NOMO-1 treated with DMSO at 0.1 percent for 48 hours (cell line): ENCODE results near the gene RRBP1.

Experiments used
- DNase-seq: peaks from one replicate; lab custom pipeline; 2025; ENCODE audit not compliant: unreplicated experiment; lab: John Stamatoyannopoulos, UW

The RRBP1 gene

GRCh38 chr20:17622086-17622850 is 59.8 kb downstream of the RRBP1 start:
- DNase-seq: no peak

- DNase-seq: no peak
Measured at GRCh38 chr20:17621229-17621968, 60.6 kb downstream of the RRBP1 start.

- no peak for DNase-seq
Measured at GRCh38 chr20:17620371-17621228, 61.4 kb downstream of the RRBP1 start.

GRCh38 chr20:17619351-17620093 is 62.5 kb downstream of the RRBP1 start:
- no peak for DNase-seq

GRCh38 chr20:17618673-17619013 is 63.4 kb downstream of the RRBP1 start:
- no peak for DNase-seq

- DNase-seq: no peak
Measured at GRCh38 chr20:17617868-17618672, 64.0 kb downstream of the RRBP1 start.

GRCh38 chr20:17617212-17617867 is 64.7 kb downstream of the RRBP1 start:
- DNase-seq: no peak

GRCh38 chr20:17616480-17617211 is 65.4 kb downstream of the RRBP1 start:
- no peak for DNase-seq

- no peak for DNase-seq
Measured at GRCh38 chr20:17615645-17616479, 66.2 kb downstream of the RRBP1 start.

- no peak for DNase-seq
Measured at GRCh38 chr20:17614812-17615644, 67.0 kb downstream of the RRBP1 start.

- DNase-seq: no peak
Measured at GRCh38 chr20:17614176-17614811, 67.7 kb downstream of the RRBP1 start.

- no peak for DNase-seq
Measured at GRCh38 chr20:17613328-17614175, 68.5 kb downstream of the RRBP1 start.

- no peak for DNase-seq
Measured at GRCh38 chr20:17612992-17613327, 69.1 kb downstream of the RRBP1 start.

GRCh38 chr20:17612287-17612991 is 69.6 kb downstream of the RRBP1 start:
- no peak for DNase-seq

- no peak for DNase-seq
Measured at GRCh38 chr20:17611540-17612286, 70.3 kb downstream of the RRBP1 start.
